Head of caudate nucleus (tissue), 42 donors: ENCODE data around the gene GDF15.
"Not testable (repeated sequence)": the region's sequence is repeated elsewhere in the genome, so short reads cannot be mapped to it uniquely, and the experiment has no call there.

Experiments used
- DNase-seq, 42 donors: peaks; one replicate each; pipeline versions ENCODE4 v3.0.0 to v3.0.0-alpha.2; 2020 to 2021; ENCODE audit warnings: mixed read lengths in 7 of 42
- intact Hi-C: fragments of 100-400 bp; cut with DNase I; formaldehyde crosslinking; loops from one replicate; pipeline ENCODE4 v1.15.0; 2022

GDF15 gene

GRCh38 chr19:18385675-18386542 lies at the start of gene GDF15:
GDF15 (plus strand) TSS chr19:18386158; CDS start chr19:18386190, 32 bp downstream.
- intact Hi-C loops = no loop called here
- DNase-seq = peak in 13 of 42 donors; percentile 9 to 52 (median 27)

- DNase-seq = no peak
- intact Hi-C loops = no loop called here
Measured at GRCh38 chr19:18338541-18338940, 47.4 kb upstream of the GDF15 start.

GRCh38 chr19:18339723-18340122 lies 46.2 kb upstream of the GDF15 start:
- DNase-seq = no peak
- intact Hi-C loops = loop anchor here (10.0 kb wide), 1 partner anchor 75 kb away; the partner anchor contains the start of gene SSBP4

- intact Hi-C loops = loop anchor here (10.0 kb wide), 1 partner anchor 74 kb away; the partner anchor contains the start of gene SSBP4
- peak; percentile 44 to 91 (median 82) for DNase-seq
Measured at GRCh38 chr19:18340190-18340989, 45.6 kb upstream of the GDF15 start, which contains the start of gene PGPEP1. PGPEP1 (plus strand) TSS chr19:18340598; CDS start chr19:18340682, 84 bp downstream.

GRCh38 chr19:18340990-18341868 lies 44.7 kb upstream of the GDF15 start:
- intact Hi-C loops = loop anchor here (10.0 kb wide), 1 partner anchor 74 kb away; the partner anchor contains the start of gene SSBP4
- peak in 41 of 42 donors; percentile 32 to 85 (median 67) for DNase-seq

GRCh38 chr19:18342090-18342632 lies 43.8 kb upstream of the GDF15 start:
- intact Hi-C loops = loop anchor here (10.0 kb wide), 1 partner anchor 73 kb away; the partner anchor contains the start of gene SSBP4
- no peak for DNase-seq

- no peak for DNase-seq
- intact Hi-C loops = loop anchor here (10.0 kb wide), 1 partner anchor 70 kb away; the partner anchor contains the start of gene SSBP4
Measured at GRCh38 chr19:18344582-18344950, 41.4 kb upstream of the GDF15 start.

- no peak for DNase-seq
- intact Hi-C loops = loop anchor here (10.0 kb wide), 1 partner anchor 70 kb away; the partner anchor contains the start of gene SSBP4
Measured at GRCh38 chr19:18345296-18345695, 40.7 kb upstream of the GDF15 start.

- peak in 39 of 42 donors; percentile 26 to 85 (median 56) for DNase-seq
- intact Hi-C loops = loop anchor here (10.0 kb wide), 1 partner anchor 69 kb away; the partner anchor contains the start of gene SSBP4
Measured at GRCh38 chr19:18346091-18346490, 39.9 kb upstream of the GDF15 start.

- DNase-seq = no peak
- intact Hi-C loops = loop anchor here (10.0 kb wide), 1 partner anchor 67 kb away; the partner anchor contains the start of gene SSBP4
Measured at GRCh38 chr19:18348171-18348570, 37.8 kb upstream of the GDF15 start.

GRCh38 chr19:18348818-18349339 lies 37.1 kb upstream of the GDF15 start:
- DNase-seq = not testable (repeated sequence)
- intact Hi-C loops = loop anchor here (10.0 kb wide), 1 partner anchor 66 kb away; the partner anchor contains the start of gene SSBP4

- intact Hi-C loops = loop anchor here (10.0 kb wide), 1 partner anchor 65 kb away; the partner anchor contains the start of gene SSBP4
- DNase-seq = peak in 41 of 42 donors; percentile 18 to 77 (median 50)
Measured at GRCh38 chr19:18349524-18350128, 36.3 kb upstream of the GDF15 start.

- intact Hi-C loops = no loop called here
- no peak for DNase-seq
Measured at GRCh38 chr19:18350490-18350889, 35.5 kb upstream of the GDF15 start.

GRCh38 chr19:18351544-18351943 lies 34.4 kb upstream of the GDF15 start:
- intact Hi-C loops = no loop called here
- no peak for DNase-seq

GRCh38 chr19:18353378-18354005 lies 32.5 kb upstream of the GDF15 start:
- intact Hi-C loops = no loop called here
- no peak for DNase-seq

- intact Hi-C loops, DNase-seq: not testable (repeated sequence)
Measured at GRCh38 chr19:18354743-18355142, 31.2 kb upstream of the GDF15 start.

GRCh38 chr19:18357041-18357440 lies 28.9 kb upstream of the GDF15 start:
- intact Hi-C loops = no loop called here
- no peak for DNase-seq
